ENCODE results near the gene HDAC4.
A peak's percentile ranks its signal among the peaks of the same experiment; 100 is the strongest.
"Not testable (repeated sequence)": the region's sequence is repeated elsewhere in the genome, so short reads cannot be mapped to it uniquely, and the experiment has no call there.

Gene HDAC4

GRCh38 chr2:239042551-239043320 lies 358.1 kb downstream of the HDAC4 start:
- DNase-seq (no peak), ATAC-seq (no peak)

DNA sequence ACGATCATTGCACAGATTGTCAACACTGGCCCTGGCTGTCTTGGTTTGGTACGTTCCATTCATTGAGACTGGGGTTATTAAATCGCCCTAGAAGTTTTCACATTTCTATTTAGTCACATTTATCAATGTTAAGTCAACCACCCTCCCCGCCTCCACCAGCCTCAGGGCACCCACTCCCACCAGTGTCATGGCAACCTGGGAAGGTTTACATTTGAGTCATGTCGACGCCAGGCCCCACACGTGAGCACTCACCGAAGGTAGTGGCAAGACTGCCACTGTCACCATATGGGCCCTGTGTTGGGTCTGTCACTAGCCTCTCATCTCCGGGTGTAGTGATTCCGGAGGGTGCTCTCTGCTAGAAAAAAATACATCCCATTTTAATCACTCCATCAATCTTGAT lies 358.8 kb downstream of the HDAC4 start:
- no peak for DNase-seq
- ATAC-seq = no peak

- DNase-seq (no peak), ATAC-seq (no peak)
Observed at GRCh38 chr2:239041062-239041461, 359.8 kb downstream of the HDAC4 start.

GRCh38 chr2:239040152-239040761 lies 360.6 kb downstream of the HDAC4 start:
- ATAC-seq (no peak), DNase-seq (no peak)

- ATAC-seq = no peak
- no peak for DNase-seq
Observed at GRCh38 chr2:239039479-239039861, 361.4 kb downstream of the HDAC4 start.

GRCh38 chr2:239038773-239039478 lies 361.9 kb downstream of the HDAC4 start:
- ATAC-seq (no peak), DNase-seq (no peak)

DNA sequence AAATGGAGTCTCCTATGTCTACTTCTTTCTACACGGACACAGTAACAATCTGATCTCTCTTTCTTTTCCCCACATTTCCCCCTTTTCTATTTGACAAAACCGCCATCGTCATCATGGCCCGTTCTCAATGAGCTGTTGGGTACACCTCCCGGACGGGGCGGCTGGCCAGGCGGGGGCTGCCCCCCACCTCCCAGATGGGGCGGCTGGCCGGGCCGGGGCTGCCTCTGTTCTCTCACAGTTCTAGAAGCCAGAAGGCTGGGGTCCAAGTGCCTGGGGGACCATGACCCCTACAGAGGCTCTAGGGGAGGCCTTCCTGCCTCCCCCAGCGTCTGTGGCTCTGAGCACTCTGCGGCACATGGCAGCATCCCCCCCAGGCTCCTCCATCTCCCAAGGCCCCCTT lies 362.5 kb downstream of the HDAC4 start:
- DNase-seq, ATAC-seq: not testable (repeated sequence)

GRCh38 chr2:239037559-239037910 lies 363.3 kb downstream of the HDAC4 start:
- no peak for ATAC-seq
- DNase-seq = no peak

- DNase-seq = no peak
- no peak for ATAC-seq
Observed at GRCh38 chr2:239036819-239037558, 363.8 kb downstream of the HDAC4 start.

DNA sequence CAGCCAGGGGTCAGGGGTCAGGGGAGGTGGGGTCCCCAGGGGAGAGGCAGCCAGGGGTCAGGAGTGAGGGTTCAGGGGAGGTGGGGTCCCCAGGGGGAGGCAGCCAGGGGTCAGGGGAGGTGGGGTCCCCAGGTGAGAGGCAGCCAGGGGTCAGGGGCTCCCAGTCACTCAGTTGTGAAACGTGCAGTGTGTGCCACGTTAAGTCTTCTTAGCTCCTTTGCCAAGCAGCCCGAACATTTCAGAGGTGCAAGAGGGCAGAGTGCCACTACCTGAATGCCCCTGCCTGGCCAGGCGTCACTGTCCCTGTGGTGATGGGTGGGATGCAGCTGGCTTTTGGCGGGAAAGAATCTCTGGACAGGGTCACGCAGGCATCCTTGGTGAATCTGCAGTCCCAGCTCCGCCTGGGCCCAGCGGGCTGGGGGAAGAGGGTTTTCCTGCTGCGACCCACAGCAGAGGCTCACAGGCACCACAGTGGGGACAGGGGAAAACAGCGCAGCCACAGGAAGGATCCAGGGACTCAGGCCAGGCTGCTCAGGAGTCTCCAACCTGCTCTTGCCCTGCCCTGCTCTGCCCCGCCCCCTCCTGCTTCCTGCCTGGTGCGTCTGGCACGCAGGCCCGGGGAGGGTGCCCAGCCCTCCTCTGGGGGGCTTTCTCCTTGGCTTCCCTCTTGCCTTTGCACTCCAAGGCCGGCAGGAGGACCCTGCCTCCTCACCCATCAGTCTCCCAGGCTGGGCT lies 364.7 kb downstream of the HDAC4 start:
- no peak for DNase-seq
- ATAC-seq = no peak

GRCh38 chr2:239035361-239035814 lies 365.4 kb downstream of the HDAC4 start:
- ATAC-seq = peak; percentile 71
- DNase-seq = peak; percentile 78

- DNase-seq (no peak), ATAC-seq (no peak)
Observed at GRCh38 chr2:239034561-239035341, 366.1 kb downstream of the HDAC4 start.

DNA sequence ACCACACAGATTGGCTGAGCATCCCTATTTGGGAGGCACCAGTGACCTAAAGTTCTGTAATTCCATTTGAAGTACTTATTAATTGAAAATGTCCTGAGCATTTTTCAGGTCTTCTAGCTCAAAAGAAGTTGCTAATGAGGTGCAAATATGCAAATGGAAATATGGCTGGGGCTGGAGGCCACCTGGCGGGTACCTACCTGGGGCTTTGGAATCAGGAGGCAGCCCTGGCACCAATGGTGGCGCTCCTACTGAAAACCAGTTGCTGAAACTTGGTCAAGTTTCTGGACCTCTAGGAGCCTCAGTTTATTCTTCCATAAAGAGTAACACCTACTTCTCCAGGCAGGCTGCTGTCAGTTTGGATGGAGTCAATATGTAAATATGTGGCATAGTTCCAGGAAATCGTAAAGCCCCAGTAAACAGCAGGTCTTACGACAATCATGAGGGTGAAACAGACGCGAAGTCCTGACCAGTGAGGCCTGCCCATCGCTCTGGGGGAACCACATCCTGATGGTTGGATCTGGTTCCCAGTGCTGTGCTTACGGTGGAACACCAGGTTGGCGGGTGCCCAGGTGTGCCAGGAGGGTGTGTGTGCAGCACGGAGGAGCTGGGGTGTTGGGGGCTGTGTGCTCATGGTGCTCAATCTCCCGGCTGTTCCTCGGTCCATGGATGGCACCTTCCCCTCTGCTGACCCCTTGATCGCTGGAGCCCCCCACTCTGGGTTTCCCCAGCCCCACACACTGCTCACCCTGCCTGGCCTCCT lies 366.8 kb downstream of the HDAC4 start:
- ATAC-seq = no peak
- no peak for DNase-seq

GRCh38 chr2:239029958-239030357 lies 370.9 kb downstream of the HDAC4 start:
- no peak for DNase-seq
- ATAC-seq = no peak

DNA sequence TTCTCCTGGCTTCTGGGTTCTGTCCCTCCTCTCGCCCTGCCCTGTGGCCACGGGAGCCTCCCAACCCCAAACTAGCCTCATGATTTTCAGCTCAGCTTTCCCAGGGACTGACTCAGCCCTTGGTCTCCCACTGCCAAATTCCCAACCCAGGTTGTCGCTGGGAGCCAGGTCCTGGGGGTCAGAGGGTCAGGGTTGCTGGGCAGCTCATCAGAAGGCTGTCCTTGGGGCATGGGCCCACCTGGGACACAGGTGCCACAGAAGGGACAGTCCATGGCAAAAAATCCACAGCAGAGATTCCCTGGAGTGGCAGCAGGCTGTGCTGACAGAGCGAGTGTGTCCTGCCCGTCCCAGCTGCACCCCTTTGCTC lies 372.6 kb downstream of the HDAC4 start:
- no peak for ATAC-seq

GRCh38 chr2:239027391-239028252 lies 373.2 kb downstream of the HDAC4 start:
- DNase-seq = no peak
- no peak for ATAC-seq

More for the DNA sequence above, 372.6 kb downstream of the HDAC4 start:
- DNase-seq = no peak

DNA sequence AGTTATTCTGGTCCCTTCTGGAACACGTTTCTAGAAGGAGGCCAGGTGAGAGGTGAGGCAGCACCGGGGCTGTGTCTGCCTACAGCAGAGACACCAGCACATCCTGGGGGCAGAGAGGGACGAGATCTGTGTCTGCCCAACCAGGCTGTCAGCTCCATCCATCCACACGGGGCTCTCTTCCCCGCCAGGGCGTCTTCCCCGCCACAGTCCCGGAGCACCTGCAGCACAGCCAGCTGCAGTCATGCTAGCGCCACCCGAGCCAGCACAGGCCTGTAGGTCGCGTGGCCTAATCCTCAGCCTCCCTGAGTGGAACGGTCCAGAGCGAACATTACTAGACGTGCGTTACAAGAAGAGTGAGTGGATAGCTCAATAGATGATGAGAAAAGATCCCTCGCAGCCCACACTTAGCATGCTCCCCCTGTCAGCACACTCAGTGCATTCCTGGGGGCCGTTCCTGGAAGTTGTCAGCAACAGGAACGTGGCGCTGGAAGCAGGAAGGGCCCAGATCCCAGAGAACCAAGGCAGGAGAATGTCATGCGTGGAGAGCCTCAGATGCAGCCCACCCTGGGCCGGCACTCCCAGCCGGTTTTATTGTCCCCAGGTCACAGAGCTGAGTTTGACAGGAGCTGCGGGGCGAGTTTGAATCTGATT lies 374.0 kb downstream of the HDAC4 start:
- DNase-seq (no peak), ATAC-seq (no peak)

DNA sequence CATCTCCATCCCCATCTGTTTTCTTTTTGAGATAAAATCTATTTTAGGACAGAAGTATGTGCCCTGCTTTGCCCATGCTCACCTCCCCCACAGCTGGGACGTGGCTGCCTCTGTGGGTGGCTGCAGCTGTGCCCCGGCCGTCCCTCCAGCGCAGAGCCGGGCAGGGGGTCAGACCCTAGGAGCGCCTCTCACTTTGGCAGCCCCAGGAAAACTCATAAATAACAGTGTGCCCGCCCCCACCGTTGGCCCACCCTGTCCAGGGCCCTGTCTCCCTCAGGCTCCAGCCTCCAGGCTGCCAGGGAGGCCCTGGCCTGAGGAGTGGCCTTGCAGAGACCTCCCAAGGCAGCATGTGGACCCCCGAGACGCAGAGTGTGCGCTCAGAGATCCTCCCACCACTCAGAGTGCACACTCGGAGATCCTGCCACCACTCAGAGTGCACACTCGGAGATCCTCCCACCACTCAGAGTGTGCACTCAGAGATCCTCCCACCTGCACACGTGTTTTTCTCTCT lies 374.8 kb downstream of the HDAC4 start:
- no peak for DNase-seq
- no peak for ATAC-seq
